K562 (cell line): ENCODE results near the gene PPP1R13L. TPM values are rescaled to one million over a fixed set of nuclear protein-coding genes. Genes with fewer than 3 reads are reported as not detected.

ENCODE experiments used
- ATAC-seq: fragments of 200-7000 bp; cut with Tn5 transposase; 3 replicates; pipeline ENCODE4 v1.9.1; 2020; ENCODE audit warnings: moderate library complexity
- BruUV-seq: library from RNA; stranded (reverse); fragments of 400-500 nt; replicated peaks from 2 replicates; lab custom pipeline; 2021; lab: Mats Ljungman, UMichigan
- CTCF ChIA-PET: fragments of 300-600 bp; formaldehyde crosslinking; extraction: SDS; loops from one replicate; lab custom pipeline; 2021; ENCODE audit warnings: low intra/inter-chr PET ratio; lab: Yijun Ruan, JAX
- POLR2A ChIA-PET: fragments of 300-600, 350-650 bp; sonication (Branson Sonifier 250); formaldehyde crosslinking; extraction: SDS; loops from one replicate; lab custom pipeline; 2021; ENCODE audit warnings: antibody characterized with exemption, inconsistent platforms; lab: Yijun Ruan, JAX
- DNase-seq, 4 experiments: peaks; one replicate each; pipeline versions ENCODE4 v3.0.0 to v3.0.0-alpha.2; 2011 to 2018; ENCODE audit warnings: low spot score in 3 of 4, mixed read lengths in 3 of 4; ENCODE audit errors: extremely low read depth in 1 of 4
- FAIRE-seq: peaks from 2 replicates; lab custom pipeline; 2011; peaks lifted over from hg19 to GRCh38; lab: Jason Lieb, UNC
- H2AFZ ChIP-seq: 2 replicates; pipeline ENCODE4 v1.6.0; 2011; ENCODE audit warnings: low read depth, low read length, control low read depth, inconsistent platforms
- H3K27ac ChIP-seq: fragments of 200-600 bp; 3 replicates; pipeline ENCODE4 v1.8.0; 2011; ENCODE audit warnings: low read depth, mild to moderate bottlenecking, control low read depth, inconsistent platforms, low read length, moderate library complexity, mixed read lengths; ENCODE audit errors: extremely low read depth
- H3K27me3 ChIP-seq, 2 experiments: fragments of 300-600 bp in 1 of 2; 2 replicates in 1 of 2; 3 replicates in 1 of 2; pipeline versions ENCODE4 v1.6.0 to v1.8.0; 2011; ENCODE audit warnings: inconsistent platforms in 2 of 2, low read length in 2 of 2, mild to moderate bottlenecking in 1 of 2, mixed read lengths in 1 of 2, moderate library complexity in 1 of 2; ENCODE audit not compliant: control insufficient read depth in 2 of 2, insufficient read depth in 2 of 2
- H3K36me3 ChIP-seq: fragments of 300-600 bp; 3 replicates; pipeline ENCODE4 v1.8.0; 2011; ENCODE audit warnings: mild to moderate bottlenecking, low read length, inconsistent platforms; ENCODE audit not compliant: control insufficient read depth, insufficient read depth
- H3K4me1 ChIP-seq, 2 experiments: fragments of 200-600 bp in 1 of 2; replicated peaks in 1 of 2; 2 replicates in 1 of 2; 3 replicates in 1 of 2; pipeline versions ENCODE4 v1.5.1 to v1.8.0; 2011; ENCODE audit warnings: inconsistent platforms in 2 of 2, low read length in 2 of 2, mild to moderate bottlenecking in 1 of 2, mixed read lengths in 1 of 2, moderate library complexity in 1 of 2; ENCODE audit not compliant: control insufficient read depth in 2 of 2, insufficient read depth in 2 of 2
- H3K4me2 ChIP-seq: 2 replicates; pipeline ENCODE4 v1.6.1; 2011; ENCODE audit warnings: low read length, control low read depth, inconsistent platforms, mixed read lengths; ENCODE audit not compliant: insufficient read depth
- H3K4me3 ChIP-seq: fragments of 200-600 bp; sonication (generic), shearing (Covaris generic); 2 replicates; pipeline ENCODE4 v1.5.1; 2016; ENCODE audit warnings: control low read depth, inconsistent platforms
- H3K79me2 ChIP-seq: fragments of 200-600 bp; 3 replicates; pipeline ENCODE4 v1.8.0; 2011; ENCODE audit warnings: low read length, inconsistent platforms; ENCODE audit not compliant: control insufficient read depth, insufficient read depth
- H3K9ac ChIP-seq, 2 experiments: 2 replicates each; pipeline versions ENCODE4 v1.6.0 to v1.6.1; 2011; ENCODE audit warnings: low read depth in 2 of 2, low read length in 2 of 2, control low read depth in 1 of 2, inconsistent platforms in 1 of 2, mild to moderate bottlenecking in 1 of 2, mixed read lengths in 1 of 2; ENCODE audit not compliant: insufficient read depth in 1 of 2
- H3K9me1 ChIP-seq: one replicate; pipeline ENCODE4 v1.6.0; 2011; ENCODE audit warnings: inconsistent platforms, mild to moderate bottlenecking, low read length, moderate library complexity; ENCODE audit not compliant: control insufficient read depth, insufficient read depth
- H3K9me3 ChIP-seq: replicated peaks from 2 replicates; pipeline ENCODE4 v1.5.1; 2011; ENCODE audit warnings: low read depth, low read length, inconsistent platforms; ENCODE audit not compliant: control insufficient read depth, insufficient read depth
- H4K20me1 ChIP-seq: replicated peaks from 2 replicates; pipeline ENCODE4 v1.6.1; 2011; ENCODE audit warnings: low read length, inconsistent platforms, mixed read lengths; ENCODE audit not compliant: control insufficient read depth, insufficient read depth
- CREBBP ChIP-seq: IDR thresholded peaks from one replicate; pipeline ENCODE4 v1.6.1; 2012; ENCODE audit warnings: low read depth, mild to moderate bottlenecking, control low read depth, inconsistent platforms, low read length
- POLR2AphosphoS2 ChIP-seq: IDR thresholded peaks from 2 replicates; pipeline ENCODE4 v1.6.1; 2012; ENCODE audit warnings: low read length, improper control_type of control experiment
- POLR2B ChIP-seq: fragments of 450-650 bp; IDR thresholded peaks from 2 replicates; pipeline ENCODE4 v1.6.1; 2018; ENCODE audit warnings: low read depth; ENCODE audit not compliant: partially characterized antibody
- TARDBP ChIP-seq: fragments of 450-650 bp; IDR thresholded peaks from 2 replicates; pipeline ENCODE4 v1.6.1; 2016
- TRIM28 ChIP-seq: fragments of 450-650 bp; IDR thresholded peaks from 2 replicates; pipeline ENCODE4 v1.6.1; 2017
- ZNF134 ChIP-seq: fragments of 250-450 bp; sonication (Bioruptor Pico); conservative IDR thresholded peaks from 2 replicates; pipeline ENCODE4 v1.4.0; 2020
- ZNF282 ChIP-seq: sonication (generic); formaldehyde crosslinking; IDR thresholded peaks from 2 replicates; pipeline ENCODE4 v1.8.1; 2023; ENCODE audit warnings: missing genetic modification reagents
- WGBS: fragments of 100-300 bp; shearing (Covaris generic); methylation state at CpG from one replicate; pipeline ENCODE4 v1.1.6; 2016; ENCODE audit warnings: low coverage, mixed read lengths; ENCODE audit not compliant: insufficient coverage; ENCODE audit errors: missing lambda C conversion rate; 5-methylcytosine and 5-hydroxymethylcytosine counted together
- in situ Hi-C: fragments of 300-500 bp; cut with MboI; formaldehyde crosslinking; loops from 4 replicates; pipeline ENCODE4 v1.15.0; 2018; ENCODE audit warnings: inconsistent platforms, mixed read lengths
- intact Hi-C: fragments of 100-400 bp; cut with micrococcal nuclease; formaldehyde crosslinking; loops from 2 replicates; pipeline ENCODE4 v1.14.2; 2022
- polyA plus RNA-seq, 8 experiments: library from polyadenylated mRNA; depleted of rRNA in 4 of 8; stranded (reverse) in 5 of 8; unstranded in 3 of 8; fragments of >200 nt; fragmentation: Nextera tagmentation in 2 of 8; fragmentation: Illumina TruSeq in 1 of 8; extraction: Ambion mirVana in 2 of 8; extraction: Trizol in 1 of 8; gene quantifications; 2 replicates each; pipeline versions ENCODE4 v1.2.1 to v1.2.3, GENCODE V29; 2011 to 2014; ENCODE audit warnings: inconsistent platforms in 1 of 8, missing spikeins in 1 of 8
- total RNA-seq, 7 experiments: library from RNA; depleted of rRNA in 6 of 7; stranded (reverse); fragments of >200 nt in 6 of 7; fragmentation: Illumina TruSeq in 2 of 7; extraction: Trizol in 2 of 7; gene quantifications; 2 replicates each; pipeline versions ENCODE4 v1.2.1 to v1.2.3, GENCODE V29; 2011 to 2021; ENCODE audit warnings: low replicate concordance in 1 of 7
- TF ChIP-seq, protein P1 (sequence below): fragments of 200-600 bp; sonication (generic); IDR thresholded peaks from one replicate; pipeline ENCODE4 v1.6.1; 2012; ENCODE audit warnings: mild to moderate bottlenecking, low read depth, low read length, inconsistent platforms

Gene PPP1R13L
- total and polyA plus RNA-seq, 9 of the 15 experiments (the other 6 are each of a cell fraction or from before 2014, with no cell fraction given): 0.32 to 6.7 (median 2.0) TPM

GRCh38 chr19:45342911-45343310 lies 62.0 kb downstream of the PPP1R13L start:
- no peaks in the 10 kb centered on the region for H4K20me1 ChIP-seq
- peaks cover 8 to 13% of the 10 kb centered on the region in 2 experiments; a peak in 3 of 5 replicates for H3K27me3 ChIP-seq
- in situ Hi-C loops: no loop called here
- H3K4me1 ChIP-seq: peaks cover 7 to 56% of the 10 kb centered on the region in 2 experiments; a peak in 4 of 5 replicates
- no peaks in the 10 kb centered on the region for H3K79me2 ChIP-seq
- FAIRE-seq (no peak), DNase-seq (no peak), ATAC-seq (no peak)
- no peaks in the 10 kb centered on the region for H3K36me3 ChIP-seq
- no peaks in the 10 kb centered on the region for H3K9me3 ChIP-seq
- H3K9me1 ChIP-seq: no peaks in the 10 kb centered on the region
- BruUV-seq: no TSS peak
- no peak overlapping the region for H2AFZ ChIP-seq
- TF ChIP-seq, protein P1, sequence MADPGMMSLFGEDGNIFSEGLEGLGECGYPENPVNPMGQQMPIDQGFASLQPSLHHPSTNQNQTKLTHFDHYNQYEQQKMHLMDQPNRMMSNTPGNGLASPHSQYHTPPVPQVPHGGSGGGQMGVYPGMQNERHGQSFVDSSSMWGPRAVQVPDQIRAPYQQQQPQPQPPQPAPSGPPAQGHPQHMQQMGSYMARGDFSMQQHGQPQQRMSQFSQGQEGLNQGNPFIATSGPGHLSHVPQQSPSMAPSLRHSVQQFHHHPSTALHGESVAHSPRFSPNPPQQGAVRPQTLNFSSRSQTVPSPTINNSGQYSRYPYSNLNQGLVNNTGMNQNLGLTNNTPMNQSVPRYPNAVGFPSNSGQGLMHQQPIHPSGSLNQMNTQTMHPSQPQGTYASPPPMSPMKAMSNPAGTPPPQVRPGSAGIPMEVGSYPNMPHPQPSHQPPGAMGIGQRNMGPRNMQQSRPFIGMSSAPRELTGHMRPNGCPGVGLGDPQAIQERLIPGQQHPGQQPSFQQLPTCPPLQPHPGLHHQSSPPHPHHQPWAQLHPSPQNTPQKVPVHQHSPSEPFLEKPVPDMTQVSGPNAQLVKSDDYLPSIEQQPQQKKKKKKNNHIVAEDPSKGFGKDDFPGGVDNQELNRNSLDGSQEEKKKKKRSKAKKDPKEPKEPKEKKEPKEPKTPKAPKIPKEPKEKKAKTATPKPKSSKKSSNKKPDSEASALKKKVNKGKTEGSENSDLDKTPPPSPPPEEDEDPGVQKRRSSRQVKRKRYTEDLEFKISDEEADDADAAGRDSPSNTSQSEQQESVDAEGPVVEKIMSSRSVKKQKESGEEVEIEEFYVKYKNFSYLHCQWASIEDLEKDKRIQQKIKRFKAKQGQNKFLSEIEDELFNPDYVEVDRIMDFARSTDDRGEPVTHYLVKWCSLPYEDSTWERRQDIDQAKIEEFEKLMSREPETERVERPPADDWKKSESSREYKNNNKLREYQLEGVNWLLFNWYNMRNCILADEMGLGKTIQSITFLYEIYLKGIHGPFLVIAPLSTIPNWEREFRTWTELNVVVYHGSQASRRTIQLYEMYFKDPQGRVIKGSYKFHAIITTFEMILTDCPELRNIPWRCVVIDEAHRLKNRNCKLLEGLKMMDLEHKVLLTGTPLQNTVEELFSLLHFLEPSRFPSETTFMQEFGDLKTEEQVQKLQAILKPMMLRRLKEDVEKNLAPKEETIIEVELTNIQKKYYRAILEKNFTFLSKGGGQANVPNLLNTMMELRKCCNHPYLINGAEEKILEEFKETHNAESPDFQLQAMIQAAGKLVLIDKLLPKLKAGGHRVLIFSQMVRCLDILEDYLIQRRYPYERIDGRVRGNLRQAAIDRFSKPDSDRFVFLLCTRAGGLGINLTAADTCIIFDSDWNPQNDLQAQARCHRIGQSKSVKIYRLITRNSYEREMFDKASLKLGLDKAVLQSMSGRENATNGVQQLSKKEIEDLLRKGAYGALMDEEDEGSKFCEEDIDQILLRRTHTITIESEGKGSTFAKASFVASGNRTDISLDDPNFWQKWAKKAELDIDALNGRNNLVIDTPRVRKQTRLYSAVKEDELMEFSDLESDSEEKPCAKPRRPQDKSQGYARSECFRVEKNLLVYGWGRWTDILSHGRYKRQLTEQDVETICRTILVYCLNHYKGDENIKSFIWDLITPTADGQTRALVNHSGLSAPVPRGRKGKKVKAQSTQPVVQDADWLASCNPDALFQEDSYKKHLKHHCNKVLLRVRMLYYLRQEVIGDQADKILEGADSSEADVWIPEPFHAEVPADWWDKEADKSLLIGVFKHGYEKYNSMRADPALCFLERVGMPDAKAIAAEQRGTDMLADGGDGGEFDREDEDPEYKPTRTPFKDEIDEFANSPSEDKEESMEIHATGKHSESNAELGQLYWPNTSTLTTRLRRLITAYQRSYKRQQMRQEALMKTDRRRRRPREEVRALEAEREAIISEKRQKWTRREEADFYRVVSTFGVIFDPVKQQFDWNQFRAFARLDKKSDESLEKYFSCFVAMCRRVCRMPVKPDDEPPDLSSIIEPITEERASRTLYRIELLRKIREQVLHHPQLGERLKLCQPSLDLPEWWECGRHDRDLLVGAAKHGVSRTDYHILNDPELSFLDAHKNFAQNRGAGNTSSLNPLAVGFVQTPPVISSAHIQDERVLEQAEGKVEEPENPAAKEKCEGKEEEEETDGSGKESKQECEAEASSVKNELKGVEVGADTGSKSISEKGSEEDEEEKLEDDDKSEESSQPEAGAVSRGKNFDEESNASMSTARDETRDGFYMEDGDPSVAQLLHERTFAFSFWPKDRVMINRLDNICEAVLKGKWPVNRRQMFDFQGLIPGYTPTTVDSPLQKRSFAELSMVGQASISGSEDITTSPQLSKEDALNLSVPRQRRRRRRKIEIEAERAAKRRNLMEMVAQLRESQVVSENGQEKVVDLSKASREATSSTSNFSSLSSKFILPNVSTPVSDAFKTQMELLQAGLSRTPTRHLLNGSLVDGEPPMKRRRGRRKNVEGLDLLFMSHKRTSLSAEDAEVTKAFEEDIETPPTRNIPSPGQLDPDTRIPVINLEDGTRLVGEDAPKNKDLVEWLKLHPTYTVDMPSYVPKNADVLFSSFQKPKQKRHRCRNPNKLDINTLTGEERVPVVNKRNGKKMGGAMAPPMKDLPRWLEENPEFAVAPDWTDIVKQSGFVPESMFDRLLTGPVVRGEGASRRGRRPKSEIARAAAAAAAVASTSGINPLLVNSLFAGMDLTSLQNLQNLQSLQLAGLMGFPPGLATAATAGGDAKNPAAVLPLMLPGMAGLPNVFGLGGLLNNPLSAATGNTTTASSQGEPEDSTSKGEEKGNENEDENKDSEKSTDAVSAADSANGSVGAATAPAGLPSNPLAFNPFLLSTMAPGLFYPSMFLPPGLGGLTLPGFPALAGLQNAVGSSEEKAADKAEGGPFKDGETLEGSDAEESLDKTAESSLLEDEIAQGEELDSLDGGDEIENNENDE: no peak
- no peak for TF ChIP-seq TRIM28
- no peak for TF ChIP-seq ZNF134 (CRISPR knock-in tag)
- no peak for TF ChIP-seq TARDBP
- TF ChIP-seq POLR2B: no peak
- no peak for TF ChIP-seq ZNF282
- TF ChIP-seq POLR2AphosphoS2: no peak
- no peak for TF ChIP-seq CREBBP
- TF ChIP-seq, all 486 proteins: peak for 0
- Histone ChIP-seq H3K9ac (peak overlapping the region in 1 of 2 experiments; percentile 75; a peak in 1 of 4 replicates), H3K27ac (no peak overlapping the region), H3K4me3 (no peak overlapping the region), H3K4me2 (no peak overlapping the region)
- 52% methylated on average over 13 of the region's 13 CpGs for WGBS
- intact Hi-C loops: no loop called here
- ChIA-PET CTCF (no interaction called here), POLR2A (no interaction called here)
